Karpas-422 (cell line): Measurements from ENCODE around the gene COX7A2. TPM values are rescaled to one million over a fixed set of nuclear protein-coding genes. Genes with fewer than 3 reads are reported as not detected.

Experiments
- DNase-seq: peaks from one replicate; pipeline ENCODE4 v3.0.0-alpha.2; 2015
- H2AFZ ChIP-seq: fragments of 200-600 bp; sonication (generic); 2 replicates; pipeline ENCODE4 v1.6.1; 2014; ENCODE audit warnings: antibody characterized with exemption, low read length, mixed read lengths
- H3K27ac ChIP-seq: fragments of 200-600 bp; sonication (generic); 2 replicates; pipeline ENCODE4 v1.5.1; 2014; ENCODE audit warnings: mild to moderate bottlenecking, low read length, moderate library complexity
- H3K27me3 ChIP-seq: fragments of 200-600 bp; sonication (generic); 2 replicates; pipeline ENCODE4 v1.6.1; 2014; ENCODE audit warnings: low read length, mixed read lengths
- H3K36me3 ChIP-seq: fragments of 200-600 bp; sonication (generic); 2 replicates; pipeline ENCODE4 v1.6.1; 2014; ENCODE audit warnings: low read length, mixed read lengths; ENCODE audit not compliant: insufficient read depth
- H3K4me1 ChIP-seq: fragments of 200-600 bp; sonication (generic); 2 replicates; pipeline ENCODE4 v1.6.1; 2014; ENCODE audit warnings: mild to moderate bottlenecking, low read length, mixed read lengths
- H3K4me2 ChIP-seq: fragments of 200-600 bp; sonication (generic); 2 replicates; pipeline ENCODE4 v1.6.1; 2014; ENCODE audit warnings: low read length, low read depth, mild to moderate bottlenecking; ENCODE audit not compliant: poor library complexity, severe bottlenecking
- H3K4me3 ChIP-seq: fragments of 200-600 bp; sonication (generic); 2 replicates; pipeline ENCODE4 v1.5.1; 2014; ENCODE audit warnings: mild to moderate bottlenecking, antibody characterized with exemption, low read length, mixed read lengths
- H3K79me2 ChIP-seq: fragments of 200-600 bp; sonication (generic); 2 replicates; pipeline ENCODE4 v1.6.1; 2014; ENCODE audit warnings: mild to moderate bottlenecking, low read length, mixed read lengths
- H3K9ac ChIP-seq: fragments of 200-600 bp; sonication (generic); 2 replicates; pipeline ENCODE4 v1.6.0; 2014; ENCODE audit warnings: low read length
- H3K9me2 ChIP-seq: fragments of 200-600 bp; sonication (generic), shearing (Covaris generic); replicated peaks from 2 replicates; pipeline ENCODE4 v1.6.0; 2014; ENCODE audit warnings: mild to moderate bottlenecking, low read length, moderate library complexity; ENCODE audit not compliant: insufficient read depth
- H3K9me3 ChIP-seq: fragments of 300-700, 200-600 bp; sonication (generic); 2 replicates; pipeline ENCODE4 v1.6.1; 2014; ENCODE audit warnings: low read length, mixed read lengths
- H4K20me1 ChIP-seq: fragments of 200-600 bp; sonication (generic); 2 replicates; pipeline ENCODE4 v1.6.1; 2014; ENCODE audit warnings: mild to moderate bottlenecking, antibody characterized with exemption, low read length, low read depth; ENCODE audit not compliant: insufficient read depth
- total RNA-seq: library from RNA; depleted of rRNA; stranded (reverse); fragments of >200 nt; shearing (Covaris generic); gene quantifications from 2 replicates; pipeline ENCODE4 v1.2.3, GENCODE V29; 2014; ENCODE audit warnings: low replicate concordance

Gene COX7A2
- total RNA-seq, 1 experiment from 2014 or later: 346 TPM

- no peaks in the 10 kb centered on the region for H3K79me2 ChIP-seq
- no peak overlapping the region for H2AFZ ChIP-seq
- H3K9ac ChIP-seq: no peak overlapping the region
- no peak for DNase-seq
- no peaks in the 10 kb centered on the region for H3K27me3 ChIP-seq
- H4K20me1 ChIP-seq: no peaks in the 10 kb centered on the region
- H3K4me3 ChIP-seq: no peak overlapping the region
- H3K4me2 ChIP-seq: no peak overlapping the region
- no peaks in the 10 kb centered on the region for H3K9me3 ChIP-seq
- no peak overlapping the region for H3K27ac ChIP-seq
- no peaks in the 10 kb centered on the region for H3K36me3 ChIP-seq
- no peaks in the 10 kb centered on the region for H3K4me1 ChIP-seq
- H3K9me2 ChIP-seq: no peaks in the 10 kb centered on the region
Measured at GRCh38 chr6:75222261-75222660, 21.3 kb downstream of the COX7A2 start.

DNA sequence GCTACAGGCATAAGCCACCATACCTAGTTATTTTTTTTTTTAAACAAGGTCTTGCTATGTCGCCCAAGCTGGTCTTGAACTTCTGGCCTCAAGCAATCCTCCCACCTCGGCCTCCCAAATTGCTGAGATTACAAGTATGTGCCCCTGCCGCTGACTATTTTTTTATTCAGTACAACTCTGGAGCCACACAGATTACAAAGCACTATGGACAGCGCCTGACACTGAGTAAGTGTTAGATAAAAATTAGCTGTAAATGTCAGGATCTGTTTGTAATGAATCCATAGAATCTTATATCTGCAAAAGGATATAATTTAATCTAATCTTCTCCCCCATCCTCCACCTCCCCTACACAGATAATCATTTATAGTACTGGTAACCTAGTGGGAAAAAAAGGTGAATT is 22.5 kb downstream of the COX7A2 start:
- DNase-seq: no peak
- Histone ChIP-seq H4K20me1 (no peaks in the 10 kb centered on the region), H3K9ac (no peak overlapping the region), H3K9me3 (no peaks in the 10 kb centered on the region), H3K36me3 (no peaks in the 10 kb centered on the region), H3K79me2 (no peaks in the 10 kb centered on the region), H3K27me3 (no peaks in the 10 kb centered on the region), H3K27ac (no peak overlapping the region), H3K9me2 (no peaks in the 10 kb centered on the region), H2AFZ (no peak overlapping the region), H3K4me2 (no peak overlapping the region), H3K4me3 (no peak overlapping the region), H3K4me1 (no peaks in the 10 kb centered on the region)

- Histone ChIP-seq H3K36me3 (no peaks in the 10 kb centered on the region), H3K9ac (no peak overlapping the region), H3K27ac (no peak overlapping the region), H3K27me3 (no peaks in the 10 kb centered on the region), H3K4me1 (no peaks in the 10 kb centered on the region), H3K9me2 (no peaks in the 10 kb centered on the region), H4K20me1 (no peaks in the 10 kb centered on the region), H3K9me3 (no peaks in the 10 kb centered on the region), H2AFZ (no peak overlapping the region), H3K4me2 (no peak overlapping the region), H3K4me3 (no peak overlapping the region), H3K79me2 (no peaks in the 10 kb centered on the region)
- DNase-seq: no peak
Measured at GRCh38 chr6:75220357-75220756, 23.2 kb downstream of the COX7A2 start.

DNA sequence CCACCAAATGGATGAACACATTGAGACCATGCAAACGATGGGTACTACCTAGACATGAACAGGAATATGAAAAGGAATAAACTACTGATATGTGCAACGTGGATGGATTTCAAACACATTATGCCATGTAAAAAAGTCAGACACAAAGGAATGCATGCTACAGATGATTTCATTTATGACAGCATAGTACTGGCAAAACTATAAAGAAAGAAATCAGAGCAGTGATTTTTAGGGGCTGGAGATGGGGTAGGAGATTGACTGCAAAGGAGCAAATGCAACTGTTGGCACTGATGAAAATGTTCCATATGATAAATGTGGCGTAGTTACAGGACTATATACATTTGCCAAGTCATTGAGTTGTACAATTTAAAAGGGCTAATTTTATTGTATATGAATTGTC is 24.3 kb downstream of the COX7A2 start:
- Histone ChIP-seq H3K79me2 (no peaks in the 10 kb centered on the region), H3K9me3 (no peaks in the 10 kb centered on the region), H3K9me2 (no peaks in the 10 kb centered on the region), H3K9ac (no peak overlapping the region), H3K4me3 (no peak overlapping the region), H3K4me2 (no peak overlapping the region), H3K27ac (no peak overlapping the region), H3K27me3 (no peaks in the 10 kb centered on the region), H3K4me1 (no peaks in the 10 kb centered on the region), H4K20me1 (no peaks in the 10 kb centered on the region), H2AFZ (no peak overlapping the region), H3K36me3 (no peaks in the 10 kb centered on the region)
- no peak for DNase-seq

DNA sequence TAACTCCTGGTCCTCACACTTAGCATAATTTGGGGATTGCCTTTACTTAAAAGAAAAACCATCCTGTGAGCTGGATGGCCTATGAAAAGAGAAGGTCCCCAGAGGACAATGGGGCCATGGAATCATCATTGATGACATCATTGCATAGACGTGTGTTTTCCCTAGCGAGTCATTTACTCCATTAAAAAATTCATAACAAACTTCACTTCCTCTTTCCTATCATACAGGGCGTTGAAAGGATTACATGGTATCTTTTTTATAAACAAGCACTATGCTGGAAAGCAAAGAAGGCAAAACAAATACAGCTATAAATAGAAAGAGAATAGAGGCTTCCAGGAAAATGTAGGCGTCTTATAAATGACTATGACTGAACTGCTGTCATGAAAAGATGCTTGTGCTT is 26.4 kb downstream of the COX7A2 start:
- Histone ChIP-seq H3K9me3 (no peaks in the 10 kb centered on the region), H3K4me3 (no peak overlapping the region), H2AFZ (no peak overlapping the region), H3K79me2 (no peaks in the 10 kb centered on the region), H4K20me1 (no peaks in the 10 kb centered on the region), H3K36me3 (no peaks in the 10 kb centered on the region), H3K9ac (no peak overlapping the region), H3K27ac (no peak overlapping the region), H3K4me2 (no peak overlapping the region), H3K27me3 (no peaks in the 10 kb centered on the region), H3K9me2 (no peaks in the 10 kb centered on the region), H3K4me1 (no peaks in the 10 kb centered on the region)
- no peak for DNase-seq

DNA sequence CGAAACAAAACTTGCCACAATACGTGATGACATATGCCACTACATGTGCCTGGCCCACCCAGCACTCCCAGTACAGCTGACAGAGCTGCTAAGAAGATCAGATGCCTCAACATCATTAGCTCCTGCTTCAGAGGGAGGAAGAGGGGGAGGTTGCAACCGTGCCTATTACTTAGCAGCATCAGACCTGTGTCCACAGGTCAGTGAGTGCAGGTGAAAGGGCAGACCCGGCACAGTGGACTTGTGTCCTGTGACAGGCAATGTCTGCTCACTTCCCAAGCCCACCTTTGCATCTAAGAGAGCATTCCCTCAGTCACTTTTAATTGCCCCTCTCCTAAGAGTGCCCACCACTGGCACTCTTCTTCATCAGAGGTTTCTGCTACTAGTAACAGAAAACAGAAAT is 28.3 kb downstream of the COX7A2 start:
- no peaks in the 10 kb centered on the region for H3K4me1 ChIP-seq
- H3K27ac ChIP-seq: no peak overlapping the region
- DNase-seq: no peak
- H4K20me1 ChIP-seq: no peaks in the 10 kb centered on the region
- no peak overlapping the region for H2AFZ ChIP-seq
- no peaks in the 10 kb centered on the region for H3K9me3 ChIP-seq
- no peaks in the 10 kb centered on the region for H3K79me2 ChIP-seq
- H3K9me2 ChIP-seq: no peaks in the 10 kb centered on the region
- H3K4me2 ChIP-seq: no peak overlapping the region
- H3K36me3 ChIP-seq: no peaks in the 10 kb centered on the region
- no peaks in the 10 kb centered on the region for H3K27me3 ChIP-seq
- H3K9ac ChIP-seq: no peak overlapping the region
- H3K4me3 ChIP-seq: no peak overlapping the region

DNA sequence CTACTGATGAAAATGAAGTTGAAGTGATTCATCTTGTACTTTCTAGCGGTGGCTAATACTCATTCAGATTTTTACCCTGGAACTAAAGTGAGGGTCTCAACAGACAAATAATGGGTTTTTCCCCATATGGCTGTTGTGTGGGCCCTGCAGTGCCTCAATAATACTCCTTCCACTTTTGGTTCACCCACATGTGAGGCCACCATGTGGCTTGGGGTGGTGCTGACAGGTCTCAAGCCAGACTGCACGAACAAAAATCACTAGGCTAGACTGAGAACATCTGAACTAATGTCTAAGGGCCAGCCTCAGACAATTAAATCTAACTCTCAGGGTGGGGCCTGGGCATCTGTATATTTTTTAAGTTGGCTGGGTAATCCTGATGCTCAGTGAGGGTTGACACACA is 29.9 kb downstream of the COX7A2 start:
- Histone ChIP-seq H3K27me3 (no peaks in the 10 kb centered on the region), H3K9me3 (no peaks in the 10 kb centered on the region), H2AFZ (no peak overlapping the region), H4K20me1 (no peaks in the 10 kb centered on the region), H3K4me2 (no peak overlapping the region), H3K9me2 (no peaks in the 10 kb centered on the region), H3K9ac (no peak overlapping the region), H3K36me3 (no peaks in the 10 kb centered on the region), H3K79me2 (no peaks in the 10 kb centered on the region), H3K27ac (no peak overlapping the region), H3K4me3 (no peak overlapping the region), H3K4me1 (peaks cover 1% of the 10 kb centered on the region)
- peak; percentile 48 for DNase-seq

DNA sequence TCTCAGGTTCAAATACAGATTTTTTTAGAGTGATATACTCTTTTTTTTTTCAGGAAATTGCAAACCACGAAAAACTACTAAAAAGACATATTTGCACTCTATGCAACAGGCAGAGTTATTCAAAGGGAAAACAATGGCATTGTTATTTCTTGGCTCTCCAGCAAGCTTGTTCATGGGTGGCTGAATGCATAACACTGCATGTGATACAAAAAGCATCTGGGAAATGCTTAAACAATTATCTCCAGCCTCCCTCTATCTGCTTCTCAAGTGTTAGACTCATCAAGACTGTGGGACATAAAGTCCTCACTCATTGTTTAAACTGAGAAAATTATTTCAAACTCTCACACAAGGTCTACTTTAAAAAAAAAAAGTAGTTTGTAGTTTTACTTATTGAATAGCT is 30.5 kb downstream of the COX7A2 start:
- no peak overlapping the region for H3K27ac ChIP-seq
- DNase-seq: no peak
- H3K36me3 ChIP-seq: no peaks in the 10 kb centered on the region
- no peaks in the 10 kb centered on the region for H3K9me2 ChIP-seq
- H3K4me2 ChIP-seq: no peak overlapping the region
- H3K9me3 ChIP-seq: no peaks in the 10 kb centered on the region
- H3K4me3 ChIP-seq: no peak overlapping the region
- no peaks in the 10 kb centered on the region for H4K20me1 ChIP-seq
- no peaks in the 10 kb centered on the region for H3K27me3 ChIP-seq
- H3K79me2 ChIP-seq: no peaks in the 10 kb centered on the region
- no peak overlapping the region for H2AFZ ChIP-seq
- H3K9ac ChIP-seq: no peak overlapping the region
- peaks cover 5% of the 10 kb centered on the region for H3K4me1 ChIP-seq

GRCh38 chr6:75211920-75212590 is 31.5 kb downstream of the COX7A2 start:
- no peak for DNase-seq
- Histone ChIP-seq H3K27me3 (no peaks in the 10 kb centered on the region), H4K20me1 (no peaks in the 10 kb centered on the region), H3K9me2 (no peaks in the 10 kb centered on the region), H3K36me3 (no peaks in the 10 kb centered on the region), H3K79me2 (no peaks in the 10 kb centered on the region), H3K4me1 (peaks cover 5% of the 10 kb centered on the region), H3K9ac (no peak overlapping the region), H3K9me3 (no peaks in the 10 kb centered on the region), H3K4me3 (no peak overlapping the region), H3K4me2 (no peak overlapping the region), H3K27ac (no peak overlapping the region), H2AFZ (no peak overlapping the region)
